GM15510 (cell line): ENCODE data around the gene PLAA.

Source experiments
- POLR2A ChIP-seq: IDR thresholded peaks from 3 replicates; pipeline ENCODE4 v1.6.1; 2011; ENCODE audit warnings: borderline replicate concordance; ENCODE audit not compliant: insufficient read length; ENCODE audit errors: extremely low read depth

PLAA gene

GRCh38 chr9:26946753-26947727 lies at the start of gene PLAA:
TSS of gene PLAA (minus strand) at chr9:26947242. CDS start at chr9:26947045, 197 bp downstream.
- TF ChIP-seq POLR2A = peak; percentile 62

GRCh38 chr9:26995810-26996209 lies 48.8 kb upstream of the PLAA start:
- no peak for TF ChIP-seq POLR2A

- no peak for TF ChIP-seq POLR2A
These were observed 36.3 kb upstream of the PLAA start for GRCh38 chr9:26983340-26983739.

- TF ChIP-seq POLR2A = no peak
These were observed 29.0 kb upstream of the PLAA start for GRCh38 chr9:26975728-26976707.

- TF ChIP-seq POLR2A = no peak
These were observed 27.9 kb upstream of the PLAA start for GRCh38 chr9:26974927-26975326.

- no peak for TF ChIP-seq POLR2A
These were observed 26.9 kb upstream of the PLAA start for GRCh38 chr9:26973989-26974388.

- no peak for TF ChIP-seq POLR2A
These were observed 24.7 kb upstream of the PLAA start for GRCh38 chr9:26971721-26972120.

- TF ChIP-seq POLR2A = no peak
These were observed 9.8 kb upstream of the PLAA start for GRCh38 chr9:26956860-26957233.

GRCh38 chr9:26955921-26956859 lies 9.1 kb upstream of the PLAA start, which contains the start of gene IFT74:
TSS of gene IFT74 (plus strand) at chr9:26956412. CDS start at chr9:26961968, 5,556 bp downstream.
- TF ChIP-seq POLR2A = peak; percentile 60

- TF ChIP-seq POLR2A = no peak
These were observed 8.3 kb upstream of the PLAA start for GRCh38 chr9:26955222-26955903.

- no peak for TF ChIP-seq POLR2A
These were observed 7.0 kb upstream of the PLAA start for GRCh38 chr9:26954050-26954508.

GRCh38 chr9:26951794-26952193 lies 4.8 kb upstream of the PLAA start:
- TF ChIP-seq POLR2A = no peak

GRCh38 chr9:26950521-26950920 lies 3.5 kb upstream of the PLAA start:
- no peak for TF ChIP-seq POLR2A
